Neutrophil (primary cell): ENCODE data around the gene OSTN.
"Not testable (repeated sequence)": the region's sequence is repeated elsewhere in the genome, so short reads cannot be mapped to it uniquely, and the experiment has no call there.

ENCODE experiments used
- H3K27ac ChIP-seq: fragments of 200-600 bp; sonication (generic); 2 replicates; pipeline ENCODE4 v1.5.1; 2016; ENCODE audit warnings: mild to moderate bottlenecking, moderate library complexity
- H3K27me3 ChIP-seq: fragments of 200-600 bp; sonication (generic); 2 replicates; pipeline ENCODE4 v1.6.0; 2016; ENCODE audit warnings: mild to moderate bottlenecking
- H3K36me3 ChIP-seq: fragments of 200-600 bp; sonication (generic); 2 replicates; pipeline ENCODE4 v1.5.1; 2017
- H3K4me1 ChIP-seq, 2 experiments: fragments of 200-600 bp in 1 of 2; sonication (generic) in 1 of 2; 1 replicate in 1 of 2; 2 replicates in 1 of 2; pipeline versions ENCODE4 v1.5.1 to v1.6.1; 2013 to 2016; ENCODE audit warnings: low read depth in 1 of 2, low read length in 1 of 2, mild to moderate bottlenecking in 1 of 2, moderate library complexity in 1 of 2; ENCODE audit not compliant: control insufficient read depth in 1 of 2, insufficient read depth in 1 of 2
- H3K4me3 ChIP-seq, 2 experiments: fragments of 200-600 bp in 1 of 2; sonication (generic) in 1 of 2; 1 replicate in 1 of 2; 2 replicates in 1 of 2; pipeline ENCODE4 v1.5.1; 2013 to 2016; ENCODE audit warnings: low read depth in 1 of 2, low read length in 1 of 2, mild to moderate bottlenecking in 1 of 2, moderate library complexity in 1 of 2
- H3K9me3 ChIP-seq: fragments of 200-600 bp; sonication (generic); 2 replicates; pipeline ENCODE4 v1.5.1; 2016
- TF ChIP-seq, protein P1 (sequence below): fragments of 200-600 bp; sonication (generic); IDR thresholded peaks from 2 replicates; pipeline ENCODE4 v1.5.1; 2016; ENCODE audit warnings: antibody characterized with exemption

Gene OSTN

DNA sequence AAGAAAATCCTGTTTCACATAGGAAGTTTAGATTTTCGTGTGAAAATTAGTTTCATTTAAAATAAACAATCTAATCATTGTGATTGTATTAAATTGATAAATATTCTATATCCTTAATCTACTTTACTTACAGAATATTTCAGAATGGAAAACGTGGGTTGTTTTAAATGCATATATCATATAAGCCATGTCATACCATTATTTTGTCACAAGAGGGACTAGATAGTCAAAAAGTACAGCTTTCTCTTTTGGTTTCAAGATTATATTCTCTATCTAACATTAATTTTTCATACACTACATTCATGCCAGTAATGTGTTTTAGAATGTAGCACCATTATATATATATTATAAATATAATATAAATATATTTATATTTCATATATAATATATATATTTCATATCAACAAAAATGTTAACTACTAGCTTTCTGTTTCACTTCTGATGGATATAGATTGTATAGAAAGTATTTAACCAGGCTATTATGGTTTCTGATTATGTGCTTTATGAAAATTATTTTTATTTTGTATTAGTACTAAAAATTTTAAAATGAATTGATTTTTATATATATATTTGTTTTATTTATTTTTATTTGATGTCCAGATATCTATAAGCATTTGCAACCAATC is 45.3 kb downstream of the OSTN start:
- no peaks in the 10 kb centered on the region for H3K36me3 ChIP-seq
- H3K4me3 ChIP-seq, result no peak overlapping the region
- H3K27me3 ChIP-seq, result no peaks in the 10 kb centered on the region
- TF ChIP-seq, protein P1, sequence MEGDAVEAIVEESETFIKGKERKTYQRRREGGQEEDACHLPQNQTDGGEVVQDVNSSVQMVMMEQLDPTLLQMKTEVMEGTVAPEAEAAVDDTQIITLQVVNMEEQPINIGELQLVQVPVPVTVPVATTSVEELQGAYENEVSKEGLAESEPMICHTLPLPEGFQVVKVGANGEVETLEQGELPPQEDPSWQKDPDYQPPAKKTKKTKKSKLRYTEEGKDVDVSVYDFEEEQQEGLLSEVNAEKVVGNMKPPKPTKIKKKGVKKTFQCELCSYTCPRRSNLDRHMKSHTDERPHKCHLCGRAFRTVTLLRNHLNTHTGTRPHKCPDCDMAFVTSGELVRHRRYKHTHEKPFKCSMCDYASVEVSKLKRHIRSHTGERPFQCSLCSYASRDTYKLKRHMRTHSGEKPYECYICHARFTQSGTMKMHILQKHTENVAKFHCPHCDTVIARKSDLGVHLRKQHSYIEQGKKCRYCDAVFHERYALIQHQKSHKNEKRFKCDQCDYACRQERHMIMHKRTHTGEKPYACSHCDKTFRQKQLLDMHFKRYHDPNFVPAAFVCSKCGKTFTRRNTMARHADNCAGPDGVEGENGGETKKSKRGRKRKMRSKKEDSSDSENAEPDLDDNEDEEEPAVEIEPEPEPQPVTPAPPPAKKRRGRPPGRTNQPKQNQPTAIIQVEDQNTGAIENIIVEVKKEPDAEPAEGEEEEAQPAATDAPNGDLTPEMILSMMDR, result no peak
- H3K27ac ChIP-seq, result no peak overlapping the region
- H3K9me3 ChIP-seq, result no peaks in the 10 kb centered on the region
- no peaks in the 10 kb centered on the region for H3K4me1 ChIP-seq

DNA sequence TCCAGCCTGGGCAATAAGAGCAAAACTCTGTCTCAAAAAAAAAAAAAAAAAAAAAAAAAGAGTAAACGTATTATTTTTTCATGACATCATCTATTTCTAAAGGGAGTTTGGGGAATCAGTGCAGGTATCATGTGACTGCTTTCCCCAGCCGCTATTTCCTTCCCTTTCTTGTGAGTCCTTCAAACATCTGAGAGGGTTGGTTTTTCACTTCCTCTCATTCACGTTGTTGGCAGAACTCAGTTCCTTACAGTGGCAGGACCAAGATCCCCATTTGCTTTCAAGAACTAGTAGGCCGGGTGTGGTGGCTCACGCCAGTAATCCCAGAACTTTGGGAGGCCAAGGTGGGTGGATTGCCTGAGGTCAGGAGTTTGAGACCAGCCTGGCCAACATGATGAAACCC is 47.0 kb downstream of the OSTN start:
- H3K36me3 ChIP-seq, H3K4me3 ChIP-seq, H3K27me3 ChIP-seq, H3K27ac ChIP-seq, H3K9me3 ChIP-seq, H3K4me1 ChIP-seq: not testable (repeated sequence)

GRCh38 chr3:191246630-191247029 is 47.6 kb downstream of the OSTN start:
- Histone ChIP-seq H3K4me1 (no peaks in the 10 kb centered on the region), H3K36me3 (no peaks in the 10 kb centered on the region), H3K27ac (no peak overlapping the region), H3K27me3 (no peaks in the 10 kb centered on the region), H3K4me3 (no peak overlapping the region), H3K9me3 (no peaks in the 10 kb centered on the region)
- TF ChIP-seq, protein P1, result no peak

- TF ChIP-seq, protein P1, result no peak
- no peak overlapping the region for H3K27ac ChIP-seq
- H3K36me3 ChIP-seq, result no peaks in the 10 kb centered on the region
- H3K4me1 ChIP-seq, result no peaks in the 10 kb centered on the region
- H3K4me3 ChIP-seq, result no peak overlapping the region
- H3K27me3 ChIP-seq, result no peaks in the 10 kb centered on the region
- H3K9me3 ChIP-seq, result no peaks in the 10 kb centered on the region
Measured at GRCh38 chr3:191253089-191253799, 54.2 kb downstream of the OSTN start.

- H3K9me3 ChIP-seq, result no peaks in the 10 kb centered on the region
- no peak overlapping the region for H3K27ac ChIP-seq
- H3K4me1 ChIP-seq, result no peaks in the 10 kb centered on the region
- TF ChIP-seq, protein P1, result no peak
- H3K4me3 ChIP-seq, result no peak overlapping the region
- H3K36me3 ChIP-seq, result no peaks in the 10 kb centered on the region
- no peaks in the 10 kb centered on the region for H3K27me3 ChIP-seq
Measured at GRCh38 chr3:191254098-191254873, 55.2 kb downstream of the OSTN start.

- Histone ChIP-seq H3K4me3 (no peak overlapping the region), H3K27me3 (no peaks in the 10 kb centered on the region), H3K9me3 (no peaks in the 10 kb centered on the region), H3K27ac (no peak overlapping the region), H3K36me3 (no peaks in the 10 kb centered on the region), H3K4me1 (no peaks in the 10 kb centered on the region)
- TF ChIP-seq, protein P1, result no peak
Measured at GRCh38 chr3:191255156-191255555, 56.1 kb downstream of the OSTN start.
